GM12878 (cell line): Measurements from ENCODE around the gene GOLGA8A.

ENCODE experiments used
- CHD2 ChIP-seq: IDR thresholded peaks from 2 replicates; pipeline ENCODE4 v1.6.1; 2011; ENCODE audit warnings: low read depth, low read length, improper control_type of control experiment, borderline replicate concordance
- EP300 ChIP-seq, 2 experiments: fragments of 150-350 bp in 1 of 2; IDR thresholded peaks; 2 replicates each; pipeline ENCODE4 v1.6.1; 2011 to 2012; ENCODE audit warnings: low read depth in 2 of 2, low read length in 2 of 2, borderline replicate concordance in 1 of 2, improper control_type of control experiment in 1 of 2, inconsistent platforms in 1 of 2; ENCODE audit not compliant: control insufficient read depth in 1 of 2
- RFX5 ChIP-seq: IDR thresholded peaks from 2 replicates; pipeline ENCODE4 v1.6.1; 2011; ENCODE audit warnings: low read depth, low read length, improper control_type of control experiment
- TF ChIP-seq, protein P1 (sequence below): IDR thresholded peaks from 2 replicates; pipeline ENCODE4 v1.6.1; 2012; ENCODE audit warnings: mild to moderate bottlenecking, low read depth, low read length
- TF ChIP-seq, protein P2 (sequence below), 3 experiments: IDR thresholded peaks in 2 of 3; conservative IDR thresholded peaks in 1 of 3; 2 replicates each; pipeline ENCODE4 v1.5.1; 2011; ENCODE audit warnings: low read depth in 3 of 3, low read length in 3 of 3, mild to moderate bottlenecking in 3 of 3, control low read depth in 2 of 3, moderate library complexity in 2 of 3, inconsistent platforms in 1 of 3, mixed read lengths in 1 of 3; ENCODE audit not compliant: control insufficient read depth in 2 of 3, insufficient read depth in 1 of 3; ENCODE audit errors: extremely low read depth in 1 of 3
- TF ChIP-seq, protein P3 (sequence below): IDR thresholded peaks from 2 replicates; pipeline ENCODE4 v1.6.1; 2012; ENCODE audit warnings: low read depth, low read length, improper control_type of control experiment

DNA sequence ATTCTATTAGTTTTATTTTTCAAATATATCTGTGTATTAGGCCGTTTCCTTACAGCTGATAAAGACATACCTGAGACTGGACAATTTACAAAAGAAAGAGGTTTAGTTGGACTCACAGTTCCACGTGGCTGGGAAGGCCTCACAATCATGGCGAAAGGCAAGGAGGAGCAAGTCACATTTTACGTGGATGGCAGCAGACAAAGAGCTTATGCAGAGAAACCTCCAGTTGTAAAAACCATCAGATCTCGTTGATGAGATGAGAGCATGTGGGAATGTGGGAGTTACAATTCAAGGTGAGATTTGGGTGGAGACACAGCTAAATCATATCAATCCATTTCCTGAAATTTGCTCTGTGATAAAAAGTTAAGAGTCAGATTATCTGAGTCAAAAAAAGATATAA, 2.3 kb upstream of the GOLGA8A start:
- TF ChIP-seq, protein P1, sequence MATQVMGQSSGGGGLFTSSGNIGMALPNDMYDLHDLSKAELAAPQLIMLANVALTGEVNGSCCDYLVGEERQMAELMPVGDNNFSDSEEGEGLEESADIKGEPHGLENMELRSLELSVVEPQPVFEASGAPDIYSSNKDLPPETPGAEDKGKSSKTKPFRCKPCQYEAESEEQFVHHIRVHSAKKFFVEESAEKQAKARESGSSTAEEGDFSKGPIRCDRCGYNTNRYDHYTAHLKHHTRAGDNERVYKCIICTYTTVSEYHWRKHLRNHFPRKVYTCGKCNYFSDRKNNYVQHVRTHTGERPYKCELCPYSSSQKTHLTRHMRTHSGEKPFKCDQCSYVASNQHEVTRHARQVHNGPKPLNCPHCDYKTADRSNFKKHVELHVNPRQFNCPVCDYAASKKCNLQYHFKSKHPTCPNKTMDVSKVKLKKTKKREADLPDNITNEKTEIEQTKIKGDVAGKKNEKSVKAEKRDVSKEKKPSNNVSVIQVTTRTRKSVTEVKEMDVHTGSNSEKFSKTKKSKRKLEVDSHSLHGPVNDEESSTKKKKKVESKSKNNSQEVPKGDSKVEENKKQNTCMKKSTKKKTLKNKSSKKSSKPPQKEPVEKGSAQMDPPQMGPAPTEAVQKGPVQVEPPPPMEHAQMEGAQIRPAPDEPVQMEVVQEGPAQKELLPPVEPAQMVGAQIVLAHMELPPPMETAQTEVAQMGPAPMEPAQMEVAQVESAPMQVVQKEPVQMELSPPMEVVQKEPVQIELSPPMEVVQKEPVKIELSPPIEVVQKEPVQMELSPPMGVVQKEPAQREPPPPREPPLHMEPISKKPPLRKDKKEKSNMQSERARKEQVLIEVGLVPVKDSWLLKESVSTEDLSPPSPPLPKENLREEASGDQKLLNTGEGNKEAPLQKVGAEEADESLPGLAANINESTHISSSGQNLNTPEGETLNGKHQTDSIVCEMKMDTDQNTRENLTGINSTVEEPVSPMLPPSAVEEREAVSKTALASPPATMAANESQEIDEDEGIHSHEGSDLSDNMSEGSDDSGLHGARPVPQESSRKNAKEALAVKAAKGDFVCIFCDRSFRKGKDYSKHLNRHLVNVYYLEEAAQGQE: no peak
- TF ChIP-seq CHD2 (no peak), RFX5 (no peak), EP300 (IDR thresholded peaks at IDR 0.05; ENCODE audit: borderline replicate concordance in 1 of 2, control insufficient read depth in 1 of 2, low read depth in 2 of 2, low read length in 2 of 2) (no peak)
- TF ChIP-seq, protein P2, sequence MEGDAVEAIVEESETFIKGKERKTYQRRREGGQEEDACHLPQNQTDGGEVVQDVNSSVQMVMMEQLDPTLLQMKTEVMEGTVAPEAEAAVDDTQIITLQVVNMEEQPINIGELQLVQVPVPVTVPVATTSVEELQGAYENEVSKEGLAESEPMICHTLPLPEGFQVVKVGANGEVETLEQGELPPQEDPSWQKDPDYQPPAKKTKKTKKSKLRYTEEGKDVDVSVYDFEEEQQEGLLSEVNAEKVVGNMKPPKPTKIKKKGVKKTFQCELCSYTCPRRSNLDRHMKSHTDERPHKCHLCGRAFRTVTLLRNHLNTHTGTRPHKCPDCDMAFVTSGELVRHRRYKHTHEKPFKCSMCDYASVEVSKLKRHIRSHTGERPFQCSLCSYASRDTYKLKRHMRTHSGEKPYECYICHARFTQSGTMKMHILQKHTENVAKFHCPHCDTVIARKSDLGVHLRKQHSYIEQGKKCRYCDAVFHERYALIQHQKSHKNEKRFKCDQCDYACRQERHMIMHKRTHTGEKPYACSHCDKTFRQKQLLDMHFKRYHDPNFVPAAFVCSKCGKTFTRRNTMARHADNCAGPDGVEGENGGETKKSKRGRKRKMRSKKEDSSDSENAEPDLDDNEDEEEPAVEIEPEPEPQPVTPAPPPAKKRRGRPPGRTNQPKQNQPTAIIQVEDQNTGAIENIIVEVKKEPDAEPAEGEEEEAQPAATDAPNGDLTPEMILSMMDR (IDR thresholded peaks at IDR 0.05 in 2 of 3, conservative IDR thresholded peaks at IDR 0.05 in 1 of 3; ENCODE audit: control insufficient read depth in 2 of 3, extremely low read depth in 1 of 3, insufficient read depth in 1 of 3, low read depth in 3 of 3, low read length in 3 of 3): no peak
- TF ChIP-seq, protein P3, sequence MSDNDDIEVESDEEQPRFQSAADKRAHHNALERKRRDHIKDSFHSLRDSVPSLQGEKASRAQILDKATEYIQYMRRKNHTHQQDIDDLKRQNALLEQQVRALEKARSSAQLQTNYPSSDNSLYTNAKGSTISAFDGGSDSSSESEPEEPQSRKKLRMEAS: no peak
